ENCODE measurements around the gene IL19. TPM values are rescaled to one million over a fixed set of nuclear protein-coding genes. Genes with fewer than 3 reads are reported as not detected.

Gene IL19
- total RNA-seq, 1 donor from 2014 or later: not detected

DNA sequence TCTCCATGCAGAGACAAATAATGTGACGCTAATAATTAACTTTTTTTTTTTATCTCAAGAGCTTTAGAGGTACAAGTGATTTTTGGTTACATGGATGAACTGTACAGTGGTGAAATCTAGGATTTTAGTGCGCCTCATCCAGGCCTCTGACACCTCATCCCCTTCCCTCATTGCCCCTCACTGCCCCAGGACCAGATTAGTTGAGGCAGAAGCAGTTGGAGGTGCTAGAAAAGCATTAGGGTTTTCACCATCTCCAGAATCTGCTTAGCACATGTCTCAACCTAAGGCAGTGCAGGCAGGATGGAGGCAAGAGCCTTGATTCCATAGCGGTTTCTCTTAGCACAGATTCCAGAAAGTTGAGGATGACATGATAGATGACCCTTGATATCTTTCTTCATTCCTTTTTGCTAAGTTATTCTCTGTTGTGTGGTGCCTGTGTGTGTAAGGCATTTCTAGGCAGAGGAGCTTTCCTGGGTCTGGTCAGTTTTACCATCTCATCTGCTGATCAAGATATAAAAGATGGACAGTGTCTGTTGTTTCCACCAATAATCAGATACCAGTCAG, 18.0 kb downstream of the IL19 start:
- H3K4me3 Mint-ChIP-seq: no peak overlapping the region
- H3K27ac Mint-ChIP-seq (ENCODE audit: unreplicated experiment): no peak overlapping the region
- H3K4me1 Mint-ChIP-seq: peaks cover 36% of the 10 kb centered on the region
- peaks cover 3% of the 10 kb centered on the region for H3K36me3 Mint-ChIP-seq (ENCODE audit: low read depth)
- H3K9me3 Mint-ChIP-seq: peaks cover 8% of the 10 kb centered on the region
- DNase-seq (ENCODE audit: low read depth, low spot score): no peak
- H3K27me3 Mint-ChIP-seq (ENCODE audit: low read depth): no peaks in the 10 kb centered on the region
- TF ChIP-seq, protein P1, sequence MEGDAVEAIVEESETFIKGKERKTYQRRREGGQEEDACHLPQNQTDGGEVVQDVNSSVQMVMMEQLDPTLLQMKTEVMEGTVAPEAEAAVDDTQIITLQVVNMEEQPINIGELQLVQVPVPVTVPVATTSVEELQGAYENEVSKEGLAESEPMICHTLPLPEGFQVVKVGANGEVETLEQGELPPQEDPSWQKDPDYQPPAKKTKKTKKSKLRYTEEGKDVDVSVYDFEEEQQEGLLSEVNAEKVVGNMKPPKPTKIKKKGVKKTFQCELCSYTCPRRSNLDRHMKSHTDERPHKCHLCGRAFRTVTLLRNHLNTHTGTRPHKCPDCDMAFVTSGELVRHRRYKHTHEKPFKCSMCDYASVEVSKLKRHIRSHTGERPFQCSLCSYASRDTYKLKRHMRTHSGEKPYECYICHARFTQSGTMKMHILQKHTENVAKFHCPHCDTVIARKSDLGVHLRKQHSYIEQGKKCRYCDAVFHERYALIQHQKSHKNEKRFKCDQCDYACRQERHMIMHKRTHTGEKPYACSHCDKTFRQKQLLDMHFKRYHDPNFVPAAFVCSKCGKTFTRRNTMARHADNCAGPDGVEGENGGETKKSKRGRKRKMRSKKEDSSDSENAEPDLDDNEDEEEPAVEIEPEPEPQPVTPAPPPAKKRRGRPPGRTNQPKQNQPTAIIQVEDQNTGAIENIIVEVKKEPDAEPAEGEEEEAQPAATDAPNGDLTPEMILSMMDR (conservative IDR thresholded peaks at IDR 0.05): no peak

DNA sequence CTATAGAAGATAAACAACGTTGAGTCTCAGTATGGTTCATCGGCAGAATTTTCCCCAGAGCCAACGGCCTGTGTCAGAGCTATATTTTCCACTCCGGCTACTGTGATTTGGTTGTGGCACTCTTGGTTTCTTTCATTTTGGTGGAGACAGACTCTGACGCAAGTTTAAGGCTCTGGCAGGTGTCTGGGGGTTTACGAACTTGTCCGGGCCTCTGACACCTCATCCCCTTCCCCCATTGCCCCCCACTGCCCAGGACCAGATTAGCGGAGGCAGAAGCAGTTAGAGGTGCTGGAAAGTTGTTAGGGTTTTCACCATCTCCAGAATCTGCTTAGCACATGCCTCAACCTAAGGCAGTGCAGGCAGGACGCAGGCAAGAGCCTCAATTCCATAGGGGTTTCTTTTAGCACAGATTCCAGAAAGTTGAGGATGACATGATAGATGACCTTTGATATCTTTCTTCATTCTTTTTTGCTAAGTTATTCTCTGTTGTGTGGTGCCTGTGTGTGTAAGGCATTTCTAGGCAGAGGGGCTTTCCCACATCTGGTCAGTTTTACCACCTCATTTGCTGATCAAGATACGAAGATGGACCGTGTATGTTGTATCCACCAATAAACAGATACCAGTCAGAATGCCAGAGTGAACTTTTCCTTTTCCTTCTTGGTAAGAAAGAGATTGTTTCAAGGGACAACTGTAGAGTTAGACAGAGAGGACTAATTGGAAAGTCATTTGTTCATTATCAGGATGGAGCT, 20.1 kb downstream of the IL19 start:
- H3K27ac Mint-ChIP-seq (ENCODE audit: unreplicated experiment): no peak overlapping the region
- DNase-seq (ENCODE audit: low read depth, low spot score): no peak
- H3K4me3 Mint-ChIP-seq: no peak overlapping the region
- peaks cover 3% of the 10 kb centered on the region for H3K36me3 Mint-ChIP-seq (ENCODE audit: low read depth)
- TF ChIP-seq, protein P1 (conservative IDR thresholded peaks at IDR 0.05): no peak
- peaks cover 8% of the 10 kb centered on the region for H3K9me3 Mint-ChIP-seq
- peaks cover 19% of the 10 kb centered on the region for H3K4me1 Mint-ChIP-seq
- no peaks in the 10 kb centered on the region for H3K27me3 Mint-ChIP-seq (ENCODE audit: low read depth)

DNA sequence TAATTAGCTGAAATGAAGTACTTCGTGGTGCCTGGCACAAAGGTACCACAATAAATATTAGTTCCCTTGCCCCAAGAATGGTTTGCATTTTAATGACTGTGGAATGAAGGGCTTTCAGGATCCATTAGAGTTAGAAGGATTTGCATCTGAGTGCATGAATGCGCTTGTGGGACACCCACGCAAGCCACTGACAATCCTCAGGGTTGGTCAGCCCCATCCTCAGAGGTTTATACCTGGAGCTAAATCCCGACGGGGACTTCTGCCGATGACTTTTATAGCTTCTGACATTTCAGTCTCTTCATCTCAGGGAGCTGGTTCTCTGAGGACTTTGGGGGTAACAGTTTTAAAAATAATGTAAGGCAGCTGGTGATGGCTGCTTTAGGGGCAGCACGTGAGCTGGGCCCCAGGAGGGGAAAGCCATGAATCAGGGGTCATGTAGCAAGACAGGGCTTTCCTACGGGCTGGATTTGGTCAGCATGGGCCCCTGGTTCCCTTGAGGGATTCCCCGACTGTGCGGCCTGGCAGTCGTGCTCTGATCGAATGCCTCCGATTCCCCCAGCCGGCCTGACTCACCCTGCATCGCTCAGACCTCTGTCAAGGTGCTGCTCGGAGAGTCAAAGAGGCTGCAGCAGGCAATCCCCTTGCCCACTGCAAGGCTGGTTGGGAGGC, 22.5 kb downstream of the IL19 start:
- Mint-ChIP-seq H3K4me1 (peaks cover 15% of the 10 kb centered on the region), H3K27ac (ENCODE audit: unreplicated experiment) (peak overlapping the region; percentile 12), H3K4me3 (no peak overlapping the region), H3K36me3 (ENCODE audit: low read depth) (peaks cover 3% of the 10 kb centered on the region), H3K9me3 (no peaks in the 10 kb centered on the region), H3K27me3 (ENCODE audit: low read depth) (no peaks in the 10 kb centered on the region)
- no peak for DNase-seq (ENCODE audit: low read depth, low spot score)
- TF ChIP-seq, protein P1 (conservative IDR thresholded peaks at IDR 0.05): no peak

DNA sequence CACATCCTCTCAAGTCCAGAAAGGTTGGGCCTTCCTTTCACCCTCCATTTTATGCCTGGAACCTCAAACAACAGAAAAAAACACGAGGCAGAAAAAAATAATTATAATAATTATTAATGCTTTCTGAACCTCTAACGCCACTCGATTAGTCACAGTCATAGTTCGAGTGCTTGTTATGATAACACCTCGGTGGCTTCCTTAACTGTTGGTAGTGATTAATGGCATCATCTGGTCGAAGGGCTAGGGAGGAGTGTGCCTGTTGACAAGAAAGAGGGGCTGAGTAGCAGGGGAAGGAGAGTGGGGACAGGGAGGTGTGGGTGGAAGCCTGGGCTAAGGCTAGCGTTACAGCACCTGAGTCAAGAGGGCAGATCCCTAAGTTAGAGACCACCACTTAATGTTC, 23.0 kb downstream of the IL19 start:
- H3K27ac Mint-ChIP-seq (ENCODE audit: unreplicated experiment): no peak overlapping the region
- H3K4me3 Mint-ChIP-seq: no peak overlapping the region
- no peak for DNase-seq (ENCODE audit: low read depth, low spot score)
- H3K27me3 Mint-ChIP-seq (ENCODE audit: low read depth): no peaks in the 10 kb centered on the region
- peaks cover 14% of the 10 kb centered on the region for H3K4me1 Mint-ChIP-seq
- TF ChIP-seq, protein P1 (conservative IDR thresholded peaks at IDR 0.05): no peak
- peaks cover 3% of the 10 kb centered on the region for H3K36me3 Mint-ChIP-seq (ENCODE audit: low read depth)
- no peaks in the 10 kb centered on the region for H3K9me3 Mint-ChIP-seq

DNA sequence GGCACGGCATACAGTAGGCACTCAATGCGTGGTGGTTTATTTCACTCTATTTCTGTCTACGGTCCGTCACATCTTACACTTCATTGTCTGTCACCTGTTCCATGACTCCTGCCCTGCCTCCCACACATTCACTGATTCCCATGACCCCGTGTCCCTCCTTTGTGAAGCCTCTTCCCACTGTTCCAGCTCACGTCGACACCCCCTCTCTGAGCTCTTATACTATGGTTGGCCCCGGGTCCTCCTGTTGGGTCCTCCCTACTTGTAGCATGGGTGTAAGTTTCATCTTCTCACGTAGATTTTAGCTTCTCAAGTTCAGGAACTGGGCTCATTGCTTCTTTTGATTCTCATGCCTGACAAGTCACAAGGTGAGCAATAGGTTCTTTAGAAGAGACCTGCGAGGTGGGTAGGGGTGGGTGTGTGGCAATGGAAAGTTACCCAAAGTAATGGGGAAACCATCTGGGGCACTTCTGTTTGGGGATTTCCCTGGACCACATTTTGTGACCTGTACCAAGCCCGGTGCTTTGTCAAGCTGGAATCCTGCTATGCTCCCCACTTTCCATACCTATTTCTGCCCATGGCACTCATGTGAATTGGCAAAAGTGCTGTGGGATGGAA, 23.8 kb downstream of the IL19 start:
- peaks cover 3% of the 10 kb centered on the region for H3K36me3 Mint-ChIP-seq (ENCODE audit: low read depth)
- H3K9me3 Mint-ChIP-seq: no peaks in the 10 kb centered on the region
- DNase-seq (ENCODE audit: low read depth, low spot score): no peak
- no peak overlapping the region for H3K4me3 Mint-ChIP-seq
- H3K4me1 Mint-ChIP-seq: peaks cover 14% of the 10 kb centered on the region
- TF ChIP-seq, protein P1 (conservative IDR thresholded peaks at IDR 0.05): no peak
- H3K27me3 Mint-ChIP-seq (ENCODE audit: low read depth): no peaks in the 10 kb centered on the region
- H3K27ac Mint-ChIP-seq (ENCODE audit: unreplicated experiment): no peak overlapping the region
